ENCODE data around the gene LENG8.
A peak's percentile ranks its signal among the peaks of the same experiment; 100 is the strongest.

The LENG8 gene

GRCh38 chr19:54448774-54449700 lies at the start of gene LENG8 (continued):
- no peak for TF ChIP-seq ZNF426 (tag by site-specific recombination; IDR thresholded peaks at IDR 0.05)
- TF ChIP-seq, protein P1, sequence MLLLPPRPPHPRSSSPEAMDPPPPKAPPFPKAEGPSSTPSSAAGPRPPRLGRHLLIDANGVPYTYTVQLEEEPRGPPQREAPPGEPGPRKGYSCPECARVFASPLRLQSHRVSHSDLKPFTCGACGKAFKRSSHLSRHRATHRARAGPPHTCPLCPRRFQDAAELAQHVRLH (tag by site-specific recombination; IDR thresholded peaks at IDR 0.05): peak; percentile 81
- TF ChIP-seq KLF16 (tag by site-specific recombination; IDR thresholded peaks at IDR 0.05): peak; percentile 55; the same call in 1 of the 2 replicates
- no peak for TF ChIP-seq ZNF776 (tag by site-specific recombination; IDR thresholded peaks at IDR 0.05; ENCODE audit: borderline replicate concordance)
- TF ChIP-seq ZSCAN30 (tag by site-specific recombination; IDR thresholded peaks at IDR 0.05): 0 out of 2 replicates have a peak, but pooled peaks have one; percentile 44
- TF ChIP-seq BCL11B (tag by site-specific recombination; IDR thresholded peaks at IDR 0.05; ENCODE audit: low read depth): no peak
- TF ChIP-seq ZNF777 (tag by site-specific recombination; IDR thresholded peaks at IDR 0.05; ENCODE audit: borderline replicate concordance): peak; percentile 85; the same call in 1 of the 2 replicates
- no peak for TF ChIP-seq RBAK (tag by site-specific recombination; IDR thresholded peaks at IDR 0.05)
- no peak for TF ChIP-seq SCRT1 (tag by site-specific recombination; IDR thresholded peaks at IDR 0.05; ENCODE audit: borderline replicate concordance)
- TF ChIP-seq ZNF530 (tag by site-specific recombination; IDR thresholded peaks at IDR 0.05; ENCODE audit: low read depth): no peak
- no peak for TF ChIP-seq HOXA7 (CRISPR knock-in tag; IDR thresholded peaks at IDR 0.05; ENCODE audit: borderline replicate concordance)
- no peak for TF ChIP-seq ZNF10 (tag by site-specific recombination; IDR thresholded peaks at IDR 0.05)
- TF ChIP-seq EGR2 (tag by site-specific recombination; IDR thresholded peaks at IDR 0.05; ENCODE audit: low read depth): peak; percentile 92
- TF ChIP-seq ZNF350 (tag by site-specific recombination; IDR thresholded peaks at IDR 0.05): no peak
- peak; percentile 82 for TF ChIP-seq ZBTB20 (tag by site-specific recombination; IDR thresholded peaks at IDR 0.05)
- TF ChIP-seq ZNF529 (tag by site-specific recombination; IDR thresholded peaks at IDR 0.05; ENCODE audit: insufficient replicate concordance): no peak
- TF ChIP-seq, protein P2, sequence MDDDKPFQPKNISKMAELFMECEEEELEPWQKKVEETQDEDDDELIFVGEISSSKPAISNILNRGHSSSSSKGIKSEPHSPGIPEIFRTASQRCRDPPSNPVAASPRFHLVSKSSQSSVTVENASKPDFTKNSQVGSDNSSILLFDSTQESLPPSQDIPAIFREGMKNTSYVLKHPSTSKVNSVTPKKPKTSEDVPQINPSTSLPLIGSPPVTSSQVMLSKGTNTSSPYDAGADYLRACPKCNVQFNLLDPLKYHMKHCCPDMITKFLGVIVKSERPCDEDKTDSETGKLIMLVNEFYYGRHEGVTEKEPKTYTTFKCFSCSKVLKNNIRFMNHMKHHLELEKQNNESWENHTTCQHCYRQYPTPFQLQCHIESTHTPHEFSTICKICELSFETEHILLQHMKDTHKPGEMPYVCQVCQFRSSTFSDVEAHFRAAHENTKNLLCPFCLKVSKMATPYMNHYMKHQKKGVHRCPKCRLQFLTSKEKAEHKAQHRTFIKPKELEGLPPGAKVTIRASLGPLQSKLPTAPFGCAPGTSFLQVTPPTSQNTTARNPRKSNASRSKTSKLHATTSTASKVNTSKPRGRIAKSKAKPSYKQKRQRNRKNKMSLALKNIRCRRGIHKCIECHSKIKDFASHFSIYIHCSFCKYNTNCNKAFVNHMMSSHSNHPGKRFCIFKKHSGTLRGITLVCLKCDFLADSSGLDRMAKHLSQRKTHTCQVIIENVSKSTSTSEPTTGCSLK (tag by site-specific recombination; IDR thresholded peaks at IDR 0.05): no peak
- TF ChIP-seq ZNF621 (tag by site-specific recombination; IDR thresholded peaks at IDR 0.05): no peak
- TF ChIP-seq ZNF670 (tag by site-specific recombination; IDR thresholded peaks at IDR 0.05; ENCODE audit: low read depth): no peak
- no peak for TF ChIP-seq ZNF19 (tag by site-specific recombination; IDR thresholded peaks at IDR 0.05; ENCODE audit: low read depth)
- TF ChIP-seq ZNF626 (tag by site-specific recombination; IDR thresholded peaks at IDR 0.05): no peak
- peak; percentile 58; the same call in 1 of the 2 replicates for TF ChIP-seq ZFP37 (tag by site-specific recombination; IDR thresholded peaks at IDR 0.05)
- TF ChIP-seq, protein P3, sequence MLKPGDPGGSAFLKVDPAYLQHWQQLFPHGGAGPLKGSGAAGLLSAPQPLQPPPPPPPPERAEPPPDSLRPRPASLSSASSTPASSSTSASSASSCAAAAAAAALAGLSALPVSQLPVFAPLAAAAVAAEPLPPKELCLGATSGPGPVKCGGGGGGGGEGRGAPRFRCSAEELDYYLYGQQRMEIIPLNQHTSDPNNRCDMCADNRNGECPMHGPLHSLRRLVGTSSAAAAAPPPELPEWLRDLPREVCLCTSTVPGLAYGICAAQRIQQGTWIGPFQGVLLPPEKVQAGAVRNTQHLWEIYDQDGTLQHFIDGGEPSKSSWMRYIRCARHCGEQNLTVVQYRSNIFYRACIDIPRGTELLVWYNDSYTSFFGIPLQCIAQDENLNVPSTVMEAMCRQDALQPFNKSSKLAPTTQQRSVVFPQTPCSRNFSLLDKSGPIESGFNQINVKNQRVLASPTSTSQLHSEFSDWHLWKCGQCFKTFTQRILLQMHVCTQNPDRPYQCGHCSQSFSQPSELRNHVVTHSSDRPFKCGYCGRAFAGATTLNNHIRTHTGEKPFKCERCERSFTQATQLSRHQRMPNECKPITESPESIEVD (tag by site-specific recombination; IDR thresholded peaks at IDR 0.05): no peak
- TF ChIP-seq, protein P4, sequence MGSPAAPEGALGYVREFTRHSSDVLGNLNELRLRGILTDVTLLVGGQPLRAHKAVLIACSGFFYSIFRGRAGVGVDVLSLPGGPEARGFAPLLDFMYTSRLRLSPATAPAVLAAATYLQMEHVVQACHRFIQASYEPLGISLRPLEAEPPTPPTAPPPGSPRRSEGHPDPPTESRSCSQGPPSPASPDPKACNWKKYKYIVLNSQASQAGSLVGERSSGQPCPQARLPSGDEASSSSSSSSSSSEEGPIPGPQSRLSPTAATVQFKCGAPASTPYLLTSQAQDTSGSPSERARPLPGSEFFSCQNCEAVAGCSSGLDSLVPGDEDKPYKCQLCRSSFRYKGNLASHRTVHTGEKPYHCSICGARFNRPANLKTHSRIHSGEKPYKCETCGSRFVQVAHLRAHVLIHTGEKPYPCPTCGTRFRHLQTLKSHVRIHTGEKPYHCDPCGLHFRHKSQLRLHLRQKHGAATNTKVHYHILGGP (tag by site-specific recombination; IDR thresholded peaks at IDR 0.05): no peak
- no peak for TF ChIP-seq ZNF214 (tag by site-specific recombination; IDR thresholded peaks at IDR 0.05; ENCODE audit: borderline replicate concordance)
- no peak for TF ChIP-seq ZNF433 (tag by site-specific recombination; IDR thresholded peaks at IDR 0.05; ENCODE audit: low read depth)
- TF ChIP-seq SP7 (tag by site-specific recombination; IDR thresholded peaks at IDR 0.05): peak; percentile 79
- no peak for TF ChIP-seq SALL2 (tag by site-specific recombination; IDR thresholded peaks at IDR 0.05; ENCODE audit: borderline replicate concordance)
- TF ChIP-seq ZNF24 (tag by site-specific recombination; IDR thresholded peaks at IDR 0.05): peak; percentile 24; the same call in 1 of the 2 replicates
- no peak for TF ChIP-seq ZNF26 (tag by site-specific recombination; IDR thresholded peaks at IDR 0.05)
- no peak for TF ChIP-seq ZNF449 (tag by site-specific recombination; IDR thresholded peaks at IDR 0.05)

All from HEK293 (cell line).